Esophagus mucosa (tissue), 1 donor: ENCODE data around the gene SMOC2. TPM values are rescaled to one million over a fixed set of nuclear protein-coding genes. Genes with fewer than 3 reads are reported as not detected.

ENCODE experiments used
- ATAC-seq: fragments of 200-7000 bp; cut with Tn5 transposase; one replicate; pipeline ENCODE4 v1.9.1; 2020
- total RNA-seq: library from RNA; stranded (reverse); gene quantifications from one replicate; pipeline ENCODE4 v1.2.4, GENCODE V29; 2023
- donor health status: DM: yes; HTN: yes; CAD: no.

The SMOC2 gene
- total RNA-seq, 1 donor from 2014 or later: 1.9 TPM

DNA sequence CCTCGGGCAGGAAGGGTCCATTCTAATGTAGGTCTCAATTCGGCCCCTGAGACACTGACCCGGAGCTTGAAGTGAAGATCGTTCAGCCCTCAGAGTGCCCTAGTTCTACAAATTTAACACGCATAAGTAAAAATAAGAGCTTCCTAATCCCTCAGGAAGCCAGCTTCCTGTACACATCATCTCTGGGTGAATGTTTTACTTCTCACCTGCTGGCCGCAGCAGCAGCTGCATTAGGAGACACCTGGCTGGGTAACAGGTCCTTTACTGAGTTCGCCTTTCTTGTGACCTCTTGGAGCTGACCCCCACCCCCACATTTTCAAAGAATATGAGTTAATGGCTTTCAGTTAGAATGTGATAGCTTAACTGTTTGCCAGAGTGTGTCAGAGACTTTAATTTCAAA is 165.0 kb downstream of the SMOC2 start:
- ATAC-seq: no peak

DNA sequence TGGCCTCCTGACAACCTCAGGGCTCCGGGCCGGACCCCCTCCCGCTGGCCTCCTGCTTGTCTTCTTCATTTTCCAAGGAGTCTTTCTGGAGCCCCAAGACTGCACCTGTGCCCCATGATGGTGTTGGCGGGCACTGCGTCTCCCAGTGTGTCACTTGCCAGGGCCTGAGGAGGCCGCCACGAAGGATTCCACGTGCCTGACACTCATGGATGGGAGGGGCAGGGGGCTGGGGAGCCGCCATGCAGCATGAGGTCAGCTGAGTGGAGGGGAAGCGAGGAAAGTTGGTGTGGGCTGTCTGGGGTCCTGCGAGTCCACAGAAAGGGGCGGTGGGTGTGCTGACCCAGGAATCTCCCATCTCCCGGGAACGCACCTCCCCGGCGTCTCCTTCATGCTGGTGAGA is 165.7 kb downstream of the SMOC2 start:
- ATAC-seq: no peak

DNA sequence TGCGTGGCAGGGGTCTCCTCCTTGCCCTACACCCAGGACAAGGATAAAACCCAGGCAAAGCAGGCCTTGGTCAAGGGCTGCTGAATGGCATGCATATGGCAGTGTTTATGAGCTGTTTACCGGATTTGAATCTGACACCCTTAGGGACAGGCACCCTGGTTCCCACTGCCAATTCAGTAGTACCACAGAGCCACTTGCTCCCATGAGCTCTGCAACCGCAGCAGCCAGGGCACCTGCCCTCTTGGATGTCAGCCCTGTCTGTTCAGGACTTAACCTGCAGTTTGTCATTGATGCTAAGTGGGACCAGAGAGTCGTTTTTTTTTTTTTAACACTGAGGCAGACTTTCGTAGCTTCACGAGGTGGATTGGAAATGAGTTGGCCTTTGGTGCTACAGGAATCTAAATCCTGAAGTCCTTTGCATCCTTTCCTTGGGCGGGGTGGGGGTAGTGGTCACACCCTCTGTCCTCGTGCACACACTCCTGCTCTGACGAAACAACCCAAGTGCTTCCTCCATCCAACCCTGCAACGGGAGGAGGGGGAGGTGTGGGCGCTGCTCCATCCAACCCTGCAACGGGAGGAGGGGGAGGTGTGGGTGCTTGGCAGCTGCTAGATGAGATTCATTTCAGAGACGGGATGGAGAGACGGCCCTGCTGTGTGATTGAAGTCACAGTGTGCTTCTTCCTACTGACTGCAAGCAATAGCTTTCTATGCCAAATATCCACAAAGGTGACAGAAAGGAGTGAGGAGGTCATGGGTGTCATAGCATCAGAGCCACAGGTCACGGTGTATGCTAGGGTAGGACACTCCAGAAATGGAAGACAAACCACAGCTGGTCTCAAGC is 166.5 kb downstream of the SMOC2 start:
- ATAC-seq: no peak

- ATAC-seq: no peak
Observed at GRCh38 chr6:168608113-168608400, 167.1 kb downstream of the SMOC2 start.

- peak; percentile 91 for ATAC-seq
Observed at GRCh38 chr6:168609026-168609685, 168.2 kb downstream of the SMOC2 start.

DNA sequence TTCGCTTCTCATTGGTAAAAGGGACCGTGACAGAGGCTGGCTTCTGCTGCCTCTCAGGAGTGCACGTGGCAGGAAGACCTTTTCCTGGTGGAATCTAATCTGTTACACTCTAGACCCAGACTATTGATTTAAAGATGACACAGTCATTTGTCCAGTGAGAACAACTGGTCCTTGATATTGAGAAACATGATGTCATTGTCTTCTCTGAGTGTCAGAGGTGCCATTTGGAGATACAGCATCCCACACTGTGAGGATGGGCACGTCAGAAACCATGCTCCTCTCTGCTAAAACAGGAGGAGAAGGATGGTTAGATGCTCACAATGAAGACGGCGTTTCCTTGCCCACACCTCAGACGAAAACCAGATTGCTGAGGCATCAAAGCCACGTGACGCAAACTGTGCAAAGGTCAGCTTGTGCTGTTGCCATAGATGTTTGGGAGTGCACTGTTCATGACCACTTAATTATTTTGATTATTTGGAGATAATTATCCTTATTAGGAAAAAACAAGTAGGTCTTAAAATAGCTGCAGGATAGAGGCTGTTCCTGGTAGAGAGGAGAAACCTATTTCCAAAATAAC is 169.0 kb downstream of the SMOC2 start:
- no peak for ATAC-seq

GRCh38 chr6:168610966-168611365 is 170.0 kb downstream of the SMOC2 start:
- peak; percentile 9 for ATAC-seq

- no peak for ATAC-seq
Observed at GRCh38 chr6:168611691-168612090, 170.7 kb downstream of the SMOC2 start.

DNA sequence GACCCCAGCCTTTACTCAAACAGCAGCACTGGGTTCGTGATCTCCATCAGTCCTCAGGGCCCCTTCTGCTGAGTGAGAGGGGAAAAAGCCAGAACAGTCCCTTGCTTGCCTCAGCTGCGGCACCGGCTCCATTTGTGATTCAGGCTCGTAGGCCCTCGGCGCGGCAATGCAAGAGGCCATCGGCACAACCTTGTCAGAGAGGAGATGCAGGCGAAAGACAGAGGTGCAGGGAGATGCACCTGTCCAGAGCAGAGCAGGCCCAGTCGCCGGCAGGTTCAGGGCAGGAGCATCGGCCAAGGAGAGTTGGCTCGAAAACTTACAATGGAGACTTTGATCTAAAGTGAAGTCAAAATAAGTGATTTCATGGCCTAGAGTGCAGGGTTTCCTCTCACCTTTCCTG is 171.6 kb downstream of the SMOC2 start:
- no peak for ATAC-seq

DNA sequence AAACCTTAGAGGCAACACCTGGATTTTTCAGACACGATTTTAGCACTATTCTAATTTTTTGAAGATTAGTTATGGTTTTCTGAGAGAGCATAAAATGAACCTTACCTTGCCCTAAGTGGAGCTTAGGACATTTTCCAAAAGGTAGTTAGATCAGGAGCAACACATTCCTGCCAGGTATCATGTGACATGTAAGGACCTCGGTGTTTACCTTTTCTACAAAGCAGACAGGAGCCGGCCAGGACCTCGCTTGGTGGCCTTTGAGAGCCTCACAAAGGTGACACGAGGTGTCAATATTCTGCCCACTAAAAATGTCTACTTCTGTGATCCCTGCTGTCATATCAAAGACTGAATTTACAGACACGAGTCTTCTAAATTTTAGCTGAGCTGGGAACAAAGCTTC is 174.9 kb downstream of the SMOC2 start:
- ATAC-seq: no peak

DNA sequence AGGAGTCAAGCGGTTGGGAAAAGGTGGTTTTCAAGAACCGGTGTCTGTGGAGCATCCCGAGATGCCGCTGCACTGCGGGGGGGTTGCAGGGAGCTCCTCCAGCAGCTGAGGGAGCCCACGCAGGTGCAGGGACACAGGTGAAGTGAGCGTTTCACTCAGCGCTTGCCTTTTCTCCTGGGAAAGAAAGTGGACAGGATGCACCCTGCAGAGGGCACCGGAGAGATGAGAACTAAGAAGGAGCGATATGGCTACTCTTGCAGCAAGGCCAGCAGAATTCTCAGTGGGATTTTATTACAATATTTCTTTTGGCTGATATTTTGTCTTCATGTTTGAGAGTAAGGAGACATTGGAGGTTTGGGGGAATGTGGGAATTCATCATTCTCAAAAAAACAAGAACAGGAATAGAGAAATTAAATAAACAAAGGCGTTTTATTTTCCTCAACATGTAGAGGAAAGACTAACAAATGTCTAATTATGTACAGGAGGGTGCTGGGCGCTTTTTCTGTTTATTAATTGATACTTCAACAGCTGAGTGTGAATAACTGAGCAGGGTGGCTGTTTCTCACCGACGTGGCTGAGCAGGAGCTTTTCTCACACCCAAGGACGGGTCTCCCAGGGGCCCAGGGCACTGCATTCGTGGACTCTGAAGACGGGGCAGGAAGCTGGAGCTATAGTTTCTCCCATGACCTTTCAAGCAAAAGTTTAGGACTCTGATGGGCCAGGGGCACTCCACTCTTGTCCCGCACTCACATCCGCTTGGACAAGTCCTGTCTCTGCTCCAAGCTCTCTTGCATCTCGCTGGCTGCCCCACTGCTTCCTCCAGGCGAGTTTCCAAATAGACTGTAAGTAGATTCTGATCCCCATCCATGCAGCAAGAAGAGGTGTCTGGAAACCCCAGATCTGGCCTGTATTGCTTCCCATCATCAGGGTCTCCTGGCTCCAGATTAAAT is 176.1 kb downstream of the SMOC2 start:
- ATAC-seq: no peak

DNA sequence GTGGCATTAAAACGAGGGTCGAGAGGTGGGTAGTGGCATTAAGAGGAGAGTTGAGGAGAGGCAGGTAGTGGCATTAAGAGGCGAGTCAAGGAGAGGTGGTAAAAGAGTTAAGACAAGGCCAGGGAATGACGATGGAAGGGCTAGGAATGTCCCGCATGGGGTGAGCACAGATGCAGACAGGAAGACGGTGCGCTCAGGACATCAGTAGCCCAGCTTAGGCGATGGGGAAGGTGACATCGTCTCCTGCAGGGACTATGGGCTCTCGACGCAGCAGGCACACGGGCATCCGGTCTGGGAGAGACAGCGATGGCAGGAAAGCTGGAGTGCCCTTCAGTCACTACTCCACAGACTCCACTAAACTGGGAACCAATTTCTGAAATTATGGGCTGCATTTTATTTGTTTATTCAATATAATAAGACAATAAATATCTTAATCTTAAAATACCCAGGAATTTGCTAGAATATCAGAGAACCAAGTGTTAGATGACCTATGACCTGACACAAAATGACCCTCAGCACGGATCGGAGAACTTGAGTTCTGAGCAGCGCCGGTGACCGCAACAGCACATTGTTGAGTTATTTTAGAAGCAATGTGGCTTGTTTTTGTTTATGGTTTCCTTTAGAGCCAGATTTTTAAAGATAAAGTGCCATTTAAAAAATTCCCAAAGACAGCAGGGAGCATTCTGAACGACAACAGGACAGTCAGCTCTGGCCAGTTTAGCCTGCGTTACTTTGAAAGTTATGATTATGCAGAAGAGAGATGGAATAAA is 177.7 kb downstream of the SMOC2 start:
- no peak for ATAC-seq

- no peak for ATAC-seq
Observed at GRCh38 chr6:168619560-168620314, 178.8 kb downstream of the SMOC2 start.

DNA sequence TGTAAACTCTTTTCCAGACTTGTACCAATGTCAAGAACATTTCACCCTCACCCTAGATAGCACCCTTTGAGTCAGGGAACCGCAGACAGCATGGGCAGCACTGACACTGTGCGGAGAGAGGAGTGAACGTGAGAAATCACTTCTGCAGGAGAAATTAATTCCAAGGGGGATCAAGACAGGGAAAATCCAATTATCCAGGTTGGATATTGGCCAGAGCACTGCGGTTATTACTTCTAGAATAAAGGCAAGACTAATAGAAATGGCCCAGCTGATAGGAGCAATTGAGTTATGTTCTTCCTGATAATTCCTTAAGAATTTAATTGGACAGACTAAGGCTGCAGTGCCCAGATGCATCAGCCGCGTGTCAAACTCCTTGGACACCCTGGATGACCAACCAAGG is 179.6 kb downstream of the SMOC2 start:
- no peak for ATAC-seq

DNA sequence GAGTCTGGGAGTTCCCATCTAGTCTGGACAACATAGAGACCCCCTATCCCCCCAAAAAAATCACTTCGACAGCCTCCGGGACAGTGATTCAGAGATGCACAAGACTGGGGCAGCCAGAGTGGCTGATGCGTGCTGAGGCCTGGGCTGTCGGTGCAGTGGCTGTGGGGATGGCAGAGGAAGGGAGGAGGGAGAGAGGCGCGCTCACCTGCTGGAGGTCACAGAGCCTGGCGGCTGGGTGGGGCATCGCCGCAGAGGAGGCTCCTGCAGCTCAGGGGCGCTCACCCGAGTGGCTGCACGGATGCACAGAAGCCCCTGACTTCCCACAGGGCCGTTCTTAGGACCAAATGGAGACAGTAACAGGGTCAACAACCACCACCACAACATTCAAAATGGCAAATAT is 182.8 kb downstream of the SMOC2 start:
- ATAC-seq: no peak

DNA sequence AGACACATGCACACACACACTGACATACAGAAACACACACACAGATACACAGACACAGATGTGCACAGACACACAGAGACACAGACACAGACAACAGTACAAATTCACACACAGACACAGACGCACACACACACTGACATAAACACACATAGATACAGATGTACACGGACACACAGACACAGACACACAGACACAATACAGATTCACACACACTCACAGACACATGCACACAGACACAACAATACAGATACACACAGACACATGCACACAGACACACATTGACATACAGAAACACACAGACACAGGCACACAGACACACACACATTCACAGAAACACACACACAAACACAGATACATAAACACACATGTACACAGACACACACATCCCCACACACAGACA is 183.6 kb downstream of the SMOC2 start:
- no peak for ATAC-seq

- no peak for ATAC-seq
Observed at GRCh38 chr6:168624948-168625347, 184.0 kb downstream of the SMOC2 start.

DNA sequence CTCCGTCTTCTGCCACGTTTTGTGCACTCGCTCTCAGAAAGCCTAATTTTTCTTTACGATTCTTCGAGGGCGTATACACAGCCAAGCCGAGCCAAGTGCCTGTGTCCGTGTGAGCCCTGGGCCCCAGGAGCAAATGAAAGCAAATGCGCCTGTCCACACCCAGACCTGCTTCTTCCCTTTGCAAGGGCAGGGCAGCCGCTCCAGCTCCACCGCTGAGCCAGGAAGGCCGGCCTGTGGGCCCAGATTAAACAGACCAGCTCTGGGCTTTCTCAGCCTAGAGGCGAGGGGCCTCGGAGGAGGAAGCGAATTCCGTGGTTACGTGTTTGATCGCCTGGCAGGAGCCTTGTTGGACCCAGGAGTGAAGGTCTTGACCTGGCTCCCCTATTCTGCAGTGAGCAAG is 184.6 kb downstream of the SMOC2 start:
- ATAC-seq: no peak

- ATAC-seq: no peak
Observed at GRCh38 chr6:168626046-168626602, 185.1 kb downstream of the SMOC2 start.

GRCh38 chr6:168627506-168628175 is 186.7 kb downstream of the SMOC2 start:
- ATAC-seq: no peak

DNA sequence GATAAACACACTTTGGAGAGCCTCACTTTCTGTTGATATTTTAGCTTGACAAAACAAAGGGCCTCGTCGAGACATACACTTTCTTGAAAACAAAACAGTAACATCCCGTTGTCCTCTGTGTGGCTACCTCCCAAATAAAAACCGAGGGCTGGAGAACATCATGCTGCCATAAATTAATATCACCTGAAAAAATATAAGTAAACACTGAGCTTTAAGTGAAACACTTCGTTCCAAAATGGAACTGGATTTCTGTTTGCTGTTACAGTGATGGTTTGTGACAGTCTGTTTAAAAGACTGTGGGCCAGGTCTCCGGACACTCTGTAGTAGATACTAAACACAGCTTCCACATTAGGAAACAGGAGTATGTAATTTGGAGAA is 187.2 kb downstream of the SMOC2 start:
- ATAC-seq: no peak
